Activated CD4-positive, alpha-beta memory T cell treated with anti-CD3 and anti-CD28 coated beads, Interleukin-2, amount 10 ng/mL, durations not matched to agents 7 days and 5 days (primary cell): ENCODE data around the gene C2CD4C. TPM values are rescaled to one million over a fixed set of nuclear protein-coding genes. Genes with fewer than 3 reads are reported as not detected.
"Not testable (repeated sequence)": the region's sequence is repeated elsewhere in the genome, so short reads cannot be mapped to it uniquely, and the experiment has no call there.

Experiments used
- CTCF ChIA-PET: fragments of 350-600 bp; sonication (Branson Sonifier 250); formaldehyde crosslinking; loops from one replicate; lab custom pipeline; 2021; ENCODE audit warnings: antibody characterized with exemption, inconsistent platforms; lab: Charles Lee
- POLR2A ChIA-PET: fragments of 350-600 bp; sonication (Branson Sonifier 250); formaldehyde crosslinking; loops from one replicate; lab custom pipeline; 2021; ENCODE audit warnings: antibody characterized with exemption; lab: Charles Lee
- DNase-seq: peaks from one replicate; pipeline ENCODE4 v3.0.0-alpha.2; 2020
- H3K27ac Mint-ChIP-seq: one replicate; pipeline ENCODE4 v1.8.0; 2021; ENCODE audit warnings: mild to moderate bottlenecking, mixed read lengths
- H3K27me3 Mint-ChIP-seq: one replicate; pipeline ENCODE4 v1.8.0; 2021; ENCODE audit warnings: mixed read lengths
- H3K36me3 Mint-ChIP-seq: one replicate; pipeline ENCODE4 v1.8.0; 2021; ENCODE audit warnings: low read depth, mixed read lengths
- H3K4me1 Mint-ChIP-seq: one replicate; pipeline ENCODE4 v1.8.0; 2021; ENCODE audit warnings: mixed read lengths
- H3K4me3 Mint-ChIP-seq: one replicate; pipeline ENCODE4 v1.8.0; 2021; ENCODE audit warnings: mild to moderate bottlenecking, mixed read lengths
- H3K9me3 Mint-ChIP-seq: one replicate; pipeline ENCODE4 v1.8.0; 2021; ENCODE audit warnings: mixed read lengths
- total RNA-seq, 2 experiments: library from RNA; stranded (reverse); gene quantifications; one replicate each; pipeline ENCODE4 v1.2.3, GENCODE V29; 2021

C2CD4C gene
- total RNA-seq, 2 experiments from 2014 or later = 0.08 TPM; not detected in 1

DNA sequence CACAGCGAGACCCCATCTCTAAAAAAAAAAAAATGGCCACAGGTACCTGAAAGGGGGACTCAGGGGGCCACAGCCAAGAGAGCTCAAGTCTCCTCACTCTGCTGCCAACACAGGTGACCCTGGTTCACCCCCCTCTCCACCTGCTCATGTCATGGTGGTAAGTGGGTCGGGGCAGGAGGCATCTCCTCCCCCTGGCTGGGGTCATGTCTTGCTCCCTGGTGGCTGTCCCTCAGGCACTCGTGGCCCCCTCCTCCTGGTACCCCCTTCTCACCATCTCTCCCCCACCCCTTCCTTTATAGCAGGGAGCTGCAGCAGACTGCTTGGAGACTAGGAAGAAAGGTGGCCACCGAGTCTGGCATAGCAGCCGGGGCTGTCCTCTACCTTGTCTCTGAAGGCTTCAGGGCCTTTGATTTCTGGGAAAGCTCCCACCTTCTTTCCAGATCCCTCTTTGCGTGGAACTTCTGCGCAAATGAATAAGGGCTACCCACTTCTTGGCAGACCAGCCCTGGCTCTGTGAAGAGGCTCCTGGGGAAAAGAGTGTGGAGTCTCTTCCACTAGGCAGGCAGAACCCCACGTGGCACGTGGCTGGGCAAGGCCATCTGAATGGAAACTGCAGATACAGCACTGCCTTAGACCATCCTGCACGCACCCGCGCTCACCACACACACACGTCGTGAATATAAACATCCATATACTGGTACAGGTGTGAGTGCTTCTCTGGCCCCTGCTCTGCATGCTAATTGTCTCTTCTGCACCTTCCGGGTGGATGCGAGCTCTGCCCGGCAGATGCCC, 44.3 kb downstream of the C2CD4C start:
- CTCF ChIA-PET = no interaction called here

DNA sequence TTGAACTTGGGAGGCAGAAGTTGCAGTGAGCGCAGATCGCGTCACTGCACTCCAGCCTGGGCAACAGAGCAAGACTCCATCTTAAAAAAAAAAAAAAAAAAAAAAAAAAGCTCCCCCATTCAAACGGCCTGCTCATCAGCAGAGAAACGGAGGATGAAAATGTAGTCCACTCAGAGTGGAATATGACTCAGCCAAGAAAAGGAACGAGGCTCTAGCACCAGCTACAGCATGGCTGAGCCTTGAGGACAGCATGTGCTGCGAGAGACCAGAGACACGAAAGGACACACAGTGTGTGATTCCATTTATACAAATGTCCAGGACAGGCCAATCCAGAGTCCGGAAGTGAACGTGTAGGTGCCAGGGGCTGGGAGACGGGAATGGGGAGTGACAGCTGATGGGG, 46.3 kb downstream of the C2CD4C start:
- H3K27me3 Mint-ChIP-seq = no peaks in the 10 kb centered on the region
- no peaks in the 10 kb centered on the region for H3K4me1 Mint-ChIP-seq
- H3K9me3 Mint-ChIP-seq = no peaks in the 10 kb centered on the region
- H3K4me3 Mint-ChIP-seq = no peak overlapping the region
- POLR2A ChIA-PET = no interaction called here
- CTCF ChIA-PET = interaction anchor here (0.7 kb wide), 1 partner anchor 66 kb away, joined by 3 read pairs; no protein-coding TSS in a partner anchor
- no peak for DNase-seq
- H3K27ac Mint-ChIP-seq = no peak overlapping the region
- no peaks in the 10 kb centered on the region for H3K36me3 Mint-ChIP-seq

More for the DNA sequence above, 44.3 kb downstream of the C2CD4C start:
- no peaks in the 10 kb centered on the region for H3K27me3 Mint-ChIP-seq
- POLR2A ChIA-PET = no interaction called here
- no peaks in the 10 kb centered on the region for H3K9me3 Mint-ChIP-seq
- H3K36me3 Mint-ChIP-seq = no peaks in the 10 kb centered on the region
- no peaks in the 10 kb centered on the region for H3K4me1 Mint-ChIP-seq
- no peak overlapping the region for H3K27ac Mint-ChIP-seq
- H3K4me3 Mint-ChIP-seq = no peak overlapping the region
- DNase-seq = no peak

DNA sequence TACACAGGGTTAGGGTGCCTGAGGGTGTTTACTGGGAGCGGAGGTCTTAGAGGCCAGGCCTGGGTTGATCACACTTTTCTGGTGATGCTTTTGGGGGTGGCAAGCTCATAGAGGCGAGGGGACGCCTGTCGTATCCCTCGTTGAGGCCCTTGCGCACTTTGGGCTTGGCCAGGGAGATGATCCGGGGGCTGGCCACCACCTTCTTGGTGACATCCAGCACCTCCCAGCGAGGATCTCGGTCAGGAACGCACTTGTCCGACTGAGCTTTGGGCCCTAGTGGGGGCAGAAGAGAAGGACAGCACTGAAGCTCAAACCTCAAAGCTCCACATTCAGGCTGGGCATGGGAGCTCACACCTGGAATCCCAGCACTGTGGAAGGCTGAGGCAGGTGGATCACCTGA, 46.8 kb downstream of the C2CD4C start:
- H3K36me3 Mint-ChIP-seq = no peaks in the 10 kb centered on the region
- POLR2A ChIA-PET = no interaction called here
- no peak overlapping the region for H3K27ac Mint-ChIP-seq
- H3K4me3 Mint-ChIP-seq = no peak overlapping the region
- peaks cover 2% of the 10 kb centered on the region for H3K9me3 Mint-ChIP-seq
- CTCF ChIA-PET = no interaction called here
- H3K27me3 Mint-ChIP-seq = no peaks in the 10 kb centered on the region
- no peak for DNase-seq
- no peaks in the 10 kb centered on the region for H3K4me1 Mint-ChIP-seq

DNA sequence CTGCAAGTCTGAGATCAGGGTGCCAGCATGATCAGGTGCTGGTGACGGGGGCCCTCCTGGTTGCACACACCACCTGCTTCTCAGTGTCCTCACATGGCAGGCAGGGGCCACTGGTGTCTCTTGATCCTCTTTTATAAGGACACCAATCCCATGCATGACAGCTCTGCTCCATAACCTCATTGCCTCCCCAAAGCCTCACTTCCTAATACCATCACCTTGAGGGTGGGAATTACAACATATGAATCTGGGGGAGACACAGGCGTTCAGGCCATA, 49.4 kb downstream of the C2CD4C start:
- Mint-ChIP-seq H3K27ac (no peak overlapping the region), H3K4me3 (no peak overlapping the region), H3K4me1 (no peaks in the 10 kb centered on the region), H3K27me3 (no peaks in the 10 kb centered on the region), H3K36me3 (no peaks in the 10 kb centered on the region), H3K9me3 (peaks cover 8% of the 10 kb centered on the region)
- no peak for DNase-seq
- POLR2A ChIA-PET = no interaction called here
- CTCF ChIA-PET = no interaction called here

DNA sequence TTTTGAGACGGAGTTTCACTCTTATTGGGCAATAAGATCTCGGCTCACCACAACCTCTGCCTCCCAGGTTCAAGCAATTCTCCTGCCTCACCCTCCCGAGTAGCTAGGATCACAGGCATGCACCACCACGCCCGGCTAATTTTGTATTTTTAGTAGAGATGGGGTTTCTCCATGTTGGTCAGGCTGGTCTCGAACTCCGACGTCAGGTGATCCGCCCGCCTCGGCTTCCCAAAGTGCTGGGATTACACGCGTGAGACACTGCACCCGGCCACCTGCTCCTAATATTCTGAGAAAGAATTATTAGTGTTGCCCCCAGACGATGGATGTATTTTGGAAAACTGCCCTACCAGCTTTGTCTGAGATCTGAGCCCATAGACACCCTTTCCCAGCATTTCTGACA, 53.4 kb downstream of the C2CD4C start:
- H3K9me3 Mint-ChIP-seq = peaks cover 18% of the 10 kb centered on the region
- H3K4me1 Mint-ChIP-seq, DNase-seq, POLR2A ChIA-PET, CTCF ChIA-PET, H3K36me3 Mint-ChIP-seq, H3K27me3 Mint-ChIP-seq, H3K27ac Mint-ChIP-seq, H3K4me3 Mint-ChIP-seq: not testable (repeated sequence)

Other genes with a start within 250 kb of the C2CD4C start
- gene PLPP2, start 117.7 kb downstream of the C2CD4C start, total RNA-seq = under 1 TPM; 0.60 to 0.78 TPM
- 10 to 100 TPM; 17.2 to 20.8 TPM for gene MIER2, start 64.4 kb downstream of the C2CD4C start, total RNA-seq
- not detected for gene SHC2, start 51.9 kb upstream of the C2CD4C start, total RNA-seq
- under 1 TPM; 0.78 to 0.81 TPM for gene MADCAM1, start 87.3 kb upstream of the C2CD4C start, total RNA-seq
- gene TPGS1, start 98.3 kb upstream of the C2CD4C start, total RNA-seq = 10 to 100 TPM; 22.9 to 24.0 TPM
- gene CDC34, start 122.6 kb upstream of the C2CD4C start, total RNA-seq = 10 to 100 TPM; 50.3 to 50.4 TPM
- gene GZMM, start 134.9 kb upstream of the C2CD4C start, total RNA-seq = 10 to 100 TPM; 45.1 to 45.2 TPM
- 100 to 1,000 TPM; 255 to 257 TPM for gene BSG, start 163.4 kb upstream of the C2CD4C start, total RNA-seq
- 1 to 10 TPM; 3.1 to 3.5 TPM for gene HCN2, start 180.7 kb upstream of the C2CD4C start, total RNA-seq
- 10 to 100 TPM; 44.8 to 45.1 TPM for gene POLRMT, start 224.4 kb upstream of the C2CD4C start, total RNA-seq
- gene FGF22, start 230.7 kb upstream of the C2CD4C start, total RNA-seq = not detected